ENCODE results near the gene HHATL.

The HHATL gene

DNA sequence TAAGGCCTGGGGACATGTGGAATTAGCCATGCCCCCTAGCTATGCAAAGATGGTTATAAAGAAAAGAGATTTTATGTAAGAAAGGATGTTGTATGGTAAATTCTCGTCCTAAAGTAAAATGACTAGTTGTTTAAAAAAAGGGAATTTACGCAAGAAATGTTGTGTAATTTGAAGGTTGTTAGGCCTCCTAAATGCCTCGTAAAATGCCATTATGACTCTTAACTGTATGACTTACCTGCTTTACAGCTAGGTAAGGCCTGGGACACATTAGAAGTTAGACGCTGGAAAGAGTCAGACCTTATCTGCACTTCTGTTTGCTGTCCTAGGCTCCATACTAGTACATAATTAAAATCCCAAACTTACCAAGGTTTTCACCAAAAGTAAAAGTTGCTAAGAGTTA is 17.5 kb upstream of the HHATL start:
- no peak for TF ChIP-seq ZFX (IDR thresholded peaks at IDR 0.05; ENCODE audit: borderline replicate concordance)
- TF ChIP-seq, protein P1, sequence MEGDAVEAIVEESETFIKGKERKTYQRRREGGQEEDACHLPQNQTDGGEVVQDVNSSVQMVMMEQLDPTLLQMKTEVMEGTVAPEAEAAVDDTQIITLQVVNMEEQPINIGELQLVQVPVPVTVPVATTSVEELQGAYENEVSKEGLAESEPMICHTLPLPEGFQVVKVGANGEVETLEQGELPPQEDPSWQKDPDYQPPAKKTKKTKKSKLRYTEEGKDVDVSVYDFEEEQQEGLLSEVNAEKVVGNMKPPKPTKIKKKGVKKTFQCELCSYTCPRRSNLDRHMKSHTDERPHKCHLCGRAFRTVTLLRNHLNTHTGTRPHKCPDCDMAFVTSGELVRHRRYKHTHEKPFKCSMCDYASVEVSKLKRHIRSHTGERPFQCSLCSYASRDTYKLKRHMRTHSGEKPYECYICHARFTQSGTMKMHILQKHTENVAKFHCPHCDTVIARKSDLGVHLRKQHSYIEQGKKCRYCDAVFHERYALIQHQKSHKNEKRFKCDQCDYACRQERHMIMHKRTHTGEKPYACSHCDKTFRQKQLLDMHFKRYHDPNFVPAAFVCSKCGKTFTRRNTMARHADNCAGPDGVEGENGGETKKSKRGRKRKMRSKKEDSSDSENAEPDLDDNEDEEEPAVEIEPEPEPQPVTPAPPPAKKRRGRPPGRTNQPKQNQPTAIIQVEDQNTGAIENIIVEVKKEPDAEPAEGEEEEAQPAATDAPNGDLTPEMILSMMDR (IDR thresholded peaks at IDR 0.05), result no peak
- no peak overlapping the region for H3K27ac ChIP-seq

DNA sequence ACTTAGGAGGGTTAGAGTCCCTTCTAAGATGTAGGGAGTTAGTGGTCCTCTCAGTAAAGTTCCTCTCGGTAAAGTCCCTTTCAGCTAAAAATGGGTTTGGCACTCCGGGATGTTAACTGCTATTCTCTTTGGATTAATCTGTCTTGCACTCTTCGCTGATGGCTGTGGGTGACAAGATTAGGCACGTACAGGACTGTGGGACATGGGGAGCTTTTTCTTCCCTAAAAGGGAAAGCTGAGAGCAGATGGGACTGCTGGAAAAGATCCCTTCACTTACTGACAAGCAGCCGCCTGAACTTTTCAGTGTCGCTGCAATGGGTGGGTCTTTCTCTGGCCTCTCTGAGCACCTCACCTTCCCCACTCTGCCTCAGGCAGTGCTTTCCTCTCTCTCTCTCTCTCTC is 16.4 kb upstream of the HHATL start:
- no peak overlapping the region for H3K27ac ChIP-seq
- TF ChIP-seq, protein P1 (IDR thresholded peaks at IDR 0.05), result no peak
- no peak for TF ChIP-seq ZFX (IDR thresholded peaks at IDR 0.05; ENCODE audit: borderline replicate concordance)

DNA sequence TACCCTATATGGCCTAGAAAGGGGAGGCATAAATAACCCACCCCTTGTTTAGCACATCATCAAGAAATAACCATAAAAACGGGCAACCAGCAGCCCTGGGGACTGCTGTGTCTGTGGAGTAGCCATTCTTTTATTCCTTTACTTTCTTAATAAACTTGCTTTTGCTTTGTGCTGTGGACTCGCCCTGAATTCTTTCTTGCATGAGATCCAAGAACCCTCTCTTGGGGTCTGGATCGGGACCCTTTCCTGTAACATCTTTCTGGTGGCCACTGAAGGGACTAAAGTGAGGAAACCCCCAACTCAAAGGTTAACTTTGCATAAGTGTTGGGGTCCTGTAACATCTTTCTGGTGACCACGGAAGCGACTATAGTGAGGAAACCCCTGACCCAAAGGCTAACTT is 15.7 kb upstream of the HHATL start:
- no peak for TF ChIP-seq ZFX (IDR thresholded peaks at IDR 0.05; ENCODE audit: borderline replicate concordance)
- TF ChIP-seq, protein P1 (IDR thresholded peaks at IDR 0.05), result no peak

DNA sequence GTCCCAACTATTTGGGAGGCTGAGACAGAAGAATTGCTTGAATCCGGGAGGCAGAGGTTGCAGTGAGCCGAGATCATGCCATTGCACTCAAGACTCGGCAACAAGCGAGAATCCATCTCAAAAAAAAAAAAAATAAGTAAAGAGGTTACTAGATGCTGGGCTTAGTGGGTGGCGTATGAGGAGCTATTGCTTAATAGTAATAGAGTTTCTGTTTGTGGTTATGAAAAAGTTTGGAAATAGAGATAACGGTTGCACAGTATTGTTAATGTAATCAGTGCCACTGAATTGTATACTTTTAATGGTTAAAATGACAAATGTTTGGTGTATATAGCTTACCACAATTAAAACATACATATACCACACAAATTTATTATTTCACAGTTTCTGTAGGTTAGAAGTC is 14.7 kb upstream of the HHATL start:
- TF ChIP-seq, protein P1 (IDR thresholded peaks at IDR 0.05), result no peak
- no peak for TF ChIP-seq ZFX (IDR thresholded peaks at IDR 0.05; ENCODE audit: borderline replicate concordance)
- H3K27ac ChIP-seq, result no peak overlapping the region

More for the DNA sequence above, 15.7 kb upstream of the HHATL start:
- H3K27ac ChIP-seq, result no peak overlapping the region

DNA sequence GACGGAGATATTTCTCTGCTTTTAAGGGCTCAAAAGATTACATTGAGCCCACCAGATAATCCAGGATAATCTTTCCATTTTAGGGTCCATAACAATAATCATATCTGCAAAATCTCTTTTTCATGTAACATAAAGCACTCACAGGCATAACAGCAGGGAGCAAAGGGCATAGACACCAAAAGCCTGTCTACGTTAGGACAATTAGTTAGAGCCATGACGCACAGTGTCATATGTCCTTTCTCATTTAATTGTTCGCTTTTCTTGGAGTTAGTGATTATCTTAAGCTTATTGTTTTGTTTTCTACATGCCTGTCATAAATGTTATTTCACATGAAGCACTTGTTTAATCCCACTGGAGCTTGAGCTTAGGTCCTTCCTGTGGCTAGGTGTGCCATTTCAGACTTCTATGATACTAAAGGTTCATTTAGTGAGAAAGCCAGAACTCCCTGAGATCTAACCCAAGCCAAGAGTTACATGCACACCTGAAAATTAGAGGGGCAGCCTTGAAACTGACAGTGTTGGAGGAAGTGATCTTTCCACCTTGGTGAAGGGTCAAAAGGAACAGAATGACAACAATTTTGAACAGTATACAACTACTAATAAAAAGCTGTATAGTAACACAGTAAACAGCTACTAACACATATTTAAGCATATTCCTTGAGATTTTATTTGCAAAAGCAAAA is 11.7 kb upstream of the HHATL start:
- no peak overlapping the region for H3K27ac ChIP-seq
- TF ChIP-seq, protein P1 (IDR thresholded peaks at IDR 0.05), result no peak
- no peak for TF ChIP-seq ZFX (IDR thresholded peaks at IDR 0.05; ENCODE audit: borderline replicate concordance)

DNA sequence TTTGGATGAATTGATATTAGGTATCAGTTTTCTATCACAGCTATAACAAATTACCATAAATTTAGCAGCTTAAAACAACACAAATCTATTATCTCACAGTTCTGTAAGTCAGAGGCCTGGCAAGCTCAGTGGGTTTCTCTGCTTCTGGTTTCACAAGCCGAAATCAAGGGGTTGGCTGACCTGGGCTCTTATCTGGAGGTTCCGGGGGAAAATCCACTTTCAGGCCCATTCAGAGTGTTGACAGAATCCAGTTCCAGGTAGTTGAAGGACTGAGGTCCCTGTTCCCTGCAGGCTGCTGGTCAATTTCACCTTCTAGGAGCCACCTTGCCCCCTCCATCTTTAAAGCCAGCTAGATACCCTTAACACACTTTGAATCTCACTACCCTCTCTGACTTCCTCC is 11.1 kb upstream of the HHATL start:
- no peak for TF ChIP-seq ZFX (IDR thresholded peaks at IDR 0.05; ENCODE audit: borderline replicate concordance)
- TF ChIP-seq, protein P1 (IDR thresholded peaks at IDR 0.05), result no peak
- no peak overlapping the region for H3K27ac ChIP-seq

DNA sequence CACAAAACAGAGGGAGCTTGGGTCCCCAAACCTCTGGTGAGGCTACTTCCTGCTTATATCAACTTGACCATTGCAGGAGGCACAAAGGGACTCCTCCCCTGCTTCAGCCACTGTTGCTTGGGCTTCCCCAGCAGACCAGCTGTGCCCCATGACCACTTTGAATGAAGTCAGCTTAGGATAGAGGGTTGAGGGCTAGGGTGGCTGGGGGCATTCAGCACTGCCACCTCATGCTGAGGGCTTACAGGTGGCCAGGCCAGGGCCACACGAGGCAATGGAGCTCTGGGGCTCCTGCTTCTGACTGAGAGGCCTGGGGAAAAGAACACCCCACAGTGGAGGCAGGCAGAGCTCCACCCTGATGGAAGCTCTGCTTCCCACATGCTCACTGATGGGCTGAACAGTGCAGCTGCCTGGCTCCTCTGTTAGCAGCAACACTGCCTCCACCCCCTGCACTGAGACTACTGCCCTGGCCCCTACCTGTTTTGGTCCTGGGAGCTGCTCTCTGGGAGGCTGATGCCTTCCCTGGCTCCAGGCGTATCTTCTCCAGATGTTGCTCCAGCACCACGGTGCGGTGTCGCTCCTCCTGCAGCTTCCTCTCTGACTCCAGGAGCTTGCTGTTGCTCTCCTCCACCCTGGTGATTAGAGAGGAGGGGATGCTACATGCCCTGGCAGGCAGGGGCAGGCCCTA is 10.2 kb upstream of the HHATL start:
- no peak overlapping the region for H3K27ac ChIP-seq
- TF ChIP-seq, protein P1 (IDR thresholded peaks at IDR 0.05), result no peak
- TF ChIP-seq ZFX (IDR thresholded peaks at IDR 0.05; ENCODE audit: borderline replicate concordance), result no peak
